GM12891 (cell line): Measurements from ENCODE around the gene ASIC3.

ENCODE experiments used
- PAX5 ChIP-seq: IDR thresholded peaks from 2 replicates; pipeline ENCODE4 v1.6.1; 2011; ENCODE audit warnings: low read length, moderate library complexity, mild to moderate bottlenecking; ENCODE audit not compliant: insufficient read depth, severe bottlenecking
- POLR2A ChIP-seq: IDR thresholded peaks from 2 replicates; pipeline ENCODE4 v1.6.1; 2011; ENCODE audit warnings: low read depth, low read length, control low read depth
- POLR2AphosphoS5 ChIP-seq: IDR thresholded peaks from 2 replicates; pipeline ENCODE4 v1.6.1; 2011; ENCODE audit warnings: low read depth, low read length, control low read depth
- POU2F2 ChIP-seq: IDR thresholded peaks from 2 replicates; pipeline ENCODE4 v1.6.1; 2011; ENCODE audit warnings: low read depth, mild to moderate bottlenecking, control low read depth, low read length, moderate library complexity
- SPI1 ChIP-seq: IDR thresholded peaks from 2 replicates; pipeline ENCODE4 v1.6.1; 2011; ENCODE audit warnings: low read depth, low read length, control low read depth
- TAF1 ChIP-seq: IDR thresholded peaks from 2 replicates; pipeline ENCODE4 v1.6.1; 2011; ENCODE audit warnings: low read depth, low read length, control low read depth

- TF ChIP-seq POLR2A: no peak
- no peak for TF ChIP-seq POLR2AphosphoS5
- TF ChIP-seq SPI1: no peak
- no peak for TF ChIP-seq TAF1
- TF ChIP-seq POU2F2: no peak
- no peak for TF ChIP-seq PAX5
Measured at GRCh38 chr7:151046603-151047573, 1.4 kb upstream of the ASIC3 start.
